Body of pancreas (tissue), 4 donors: ENCODE measurements around the gene SLC35G1. TPM values are rescaled to one million over a fixed set of nuclear protein-coding genes. Genes with fewer than 3 reads are reported as not detected.

Experiments
- ATAC-seq: fragments of 150-250 bp; one replicate; pipeline ENCODE4 v1.9.1; 2016
- DNase-seq, 4 donors: peaks; one replicate each; pipeline ENCODE4 v3.0.0-alpha.2; 2019
- H3K27ac ChIP-seq, 4 donors: fragments of 200-600 bp; sonication (generic); 1 replicate in 3 of 4; 2 replicates in 1 of 4; pipeline versions ENCODE4 v1.5.1 to v1.6.1; 2016 to 2019; ENCODE audit warnings: mild to moderate bottlenecking in 1 of 4, mixed read lengths in 1 of 4, moderate library complexity in 1 of 4
- H3K27me3 ChIP-seq, 2 donors: fragments of 200-600 bp; sonication (generic); one replicate each; pipeline ENCODE4 v1.6.0; 2016; ENCODE audit warnings: mild to moderate bottlenecking in 1 of 2
- H3K36me3 ChIP-seq, 2 donors: fragments of 200-600 bp; sonication (generic); replicated peaks in 1 of 2; 2 replicates each; pipeline ENCODE4 v1.5.1; 2016; ENCODE audit warnings: low read depth in 2 of 2; ENCODE audit not compliant: insufficient read depth in 1 of 2
- H3K4me1 ChIP-seq: fragments of 200-600 bp; sonication (generic); one replicate; pipeline ENCODE4 v1.6.0; 2016
- H3K4me3 ChIP-seq, 2 donors: fragments of 200-600 bp; sonication (generic); 1 replicate in 1 of 2; 2 replicates in 1 of 2; pipeline ENCODE4 v1.5.1; 2016 to 2019
- H3K9me3 ChIP-seq, 3 donors: fragments of 200-600 bp; sonication (generic); 1 replicate in 2 of 3; 2 replicates in 1 of 3; pipeline ENCODE4 v1.5.1; 2016
- CTCF ChIP-seq, 7 experiments: fragments of 450-650 bp in 4 of 7; fragments of 200-600 bp in 3 of 7; sonication (generic) in 3 of 7; IDR thresholded peaks; one replicate each; pipeline ENCODE4 v1.5.1; 2016 to 2019; ENCODE audit warnings: antibody characterized with exemption in 7 of 7
- POLR2A ChIP-seq, 3 donors: fragments of 450-650 bp; IDR thresholded peaks; one replicate each; pipeline ENCODE4 v1.6.1; 2016; ENCODE audit warnings: antibody characterized with exemption in 3 of 3, mild to moderate bottlenecking in 2 of 3
- WGBS, 2 donors: methylation state at CpG; one replicate each; pipeline ENCODE4 v1.1.5; 2017; 5-methylcytosine and 5-hydroxymethylcytosine counted together
- intact Hi-C: fragments of 100-400 bp; cut with DNase I; formaldehyde crosslinking; loops from one replicate; pipeline ENCODE4 v1.15.1; 2023
- total RNA-seq, 2 donors: library from RNA; depleted of rRNA; stranded (reverse); fragments of >200 nt; gene quantifications; one replicate each; pipeline ENCODE4 v1.1.0, GENCODE V29; 2016

SLC35G1 gene
- total RNA-seq, 2 donors from 2014 or later = 7.0 to 24.1 TPM

DNA sequence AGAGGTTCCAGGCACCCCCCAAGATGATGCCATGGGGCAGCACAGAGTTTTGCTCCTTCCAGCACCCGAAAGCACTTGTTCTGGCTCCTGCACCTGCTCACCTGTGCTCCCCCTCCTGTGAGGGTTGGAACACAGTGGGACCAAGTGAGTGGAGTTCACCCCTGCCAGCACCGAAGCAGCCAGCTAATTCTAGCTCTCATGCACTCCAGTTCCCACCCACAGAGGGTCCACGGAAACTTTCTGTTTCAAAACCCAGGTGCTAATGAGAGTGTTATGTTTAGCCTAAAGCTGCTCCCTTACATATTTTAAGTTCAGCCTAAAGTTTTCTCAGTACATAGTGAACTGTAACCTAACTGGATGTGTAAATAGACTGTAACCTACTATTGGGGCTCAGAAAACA, 42.6 kb upstream of the SLC35G1 start:
- no peaks in the 10 kb centered on the region for H3K36me3 ChIP-seq
- TF ChIP-seq CTCF (IDR thresholded peaks at IDR 0.05) (no peak), POLR2A (IDR thresholded peaks at IDR 0.05) (no peak)
- ATAC-seq = no peak
- DNase-seq = no peak
- H3K4me1 ChIP-seq = peaks cover 19% of the 10 kb centered on the region
- no peaks in the 10 kb centered on the region for H3K9me3 ChIP-seq
- WGBS, 2 donors = 91 to 100% methylated on average over 3 of the region's 3 CpGs
- H3K27ac ChIP-seq = no peak overlapping the region
- H3K4me3 ChIP-seq = no peak overlapping the region
- H3K27me3 ChIP-seq = no peaks in the 10 kb centered on the region
- intact Hi-C loops = loop anchor here (10.0 kb wide), 1 partner anchor 296 kb away; no protein-coding TSS in a partner anchor

GRCh38 chr10:93852476-93853095, 41.2 kb upstream of the SLC35G1 start:
- Histone ChIP-seq H3K36me3 (no peaks in the 10 kb centered on the region), H3K27me3 (no peaks in the 10 kb centered on the region), H3K4me1 (peaks cover 19% of the 10 kb centered on the region), H3K9me3 (no peaks in the 10 kb centered on the region), H3K27ac (no peak overlapping the region), H3K4me3 (no peak overlapping the region)
- TF ChIP-seq POLR2A (IDR thresholded peaks at IDR 0.05) (no peak), CTCF (IDR thresholded peaks at IDR 0.05) (no peak)
- WGBS, 2 donors = 68 to 79% methylated on average over 4 of the region's 4 CpGs
- intact Hi-C loops = loop anchor here (10.0 kb wide), 1 partner anchor 298 kb away; no protein-coding TSS in a partner anchor
- ATAC-seq (no peak), DNase-seq (no peak)

DNA sequence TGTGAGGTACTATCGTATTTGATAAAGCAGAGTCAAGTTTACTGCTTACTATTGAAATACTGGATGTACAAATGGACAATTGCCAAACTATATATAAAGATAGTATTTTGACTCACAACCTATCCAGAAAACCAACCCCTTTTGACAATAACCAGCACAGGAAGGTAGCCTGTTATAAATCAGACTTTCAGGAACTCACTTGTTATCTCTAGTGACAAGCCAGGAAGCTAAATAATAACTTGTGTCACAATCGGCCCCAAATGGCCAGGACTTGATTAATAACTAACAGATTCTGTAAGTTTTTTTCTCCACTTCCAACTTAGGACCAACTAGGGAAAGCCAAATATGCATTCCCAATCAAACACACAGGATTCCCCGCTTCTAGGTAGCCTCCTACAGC, 38.8 kb upstream of the SLC35G1 start:
- Histone ChIP-seq H3K9me3 (no peaks in the 10 kb centered on the region), H3K4me1 (peaks cover 19% of the 10 kb centered on the region), H3K27ac (peak overlapping the region in 3 of 4 donors; percentile 4 to 61 (median 41)), H3K36me3 (no peaks in the 10 kb centered on the region), H3K4me3 (no peak overlapping the region), H3K27me3 (no peaks in the 10 kb centered on the region)
- 13 to 21% methylated on average over 3 of the region's 3 CpGs for WGBS, 2 donors
- DNase-seq (peak in 2 of 4 donors; percentile 24 to 48), ATAC-seq (peak; percentile 68)
- intact Hi-C loops = loop anchor here (10.0 kb wide), 1 partner anchor 300 kb away; no protein-coding TSS in a partner anchor
- no peak for TF ChIP-seq POLR2A (IDR thresholded peaks at IDR 0.05)

DNA sequence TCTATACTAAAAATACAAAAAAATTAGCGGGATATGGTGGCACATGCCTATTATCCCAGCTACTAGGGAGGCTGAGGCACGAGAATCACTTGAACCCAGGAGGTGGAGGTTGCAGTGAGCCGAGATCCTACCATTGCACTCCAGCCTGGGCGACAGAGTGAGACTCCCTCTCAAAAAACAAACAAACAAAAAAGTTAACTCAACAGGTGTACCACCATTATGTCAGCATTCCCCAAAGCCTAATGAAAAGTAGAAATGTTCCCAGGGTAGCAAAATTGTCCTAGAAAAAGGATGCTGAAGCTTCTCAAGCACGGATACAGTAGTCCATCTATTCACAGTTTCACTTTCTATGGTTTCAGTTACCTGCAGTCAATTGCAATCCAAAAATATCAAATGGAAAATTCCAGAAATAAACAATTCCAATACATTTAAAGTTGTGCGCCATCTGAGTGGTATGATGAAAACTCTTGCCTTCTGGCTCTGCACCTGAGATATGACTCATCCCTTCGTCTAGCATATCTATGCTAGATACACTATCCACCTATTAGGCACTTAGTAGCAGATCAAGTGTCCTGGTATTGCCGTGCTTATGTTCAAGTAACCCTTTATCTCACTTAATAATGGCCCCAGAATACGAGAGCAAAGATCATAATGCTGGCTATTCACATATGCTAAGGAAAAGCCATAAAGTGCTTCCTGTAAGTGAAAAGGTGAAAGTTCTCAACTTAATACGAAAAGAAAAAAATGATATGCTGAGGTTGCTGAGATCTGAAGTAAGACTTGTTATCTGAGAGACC, 37.2 kb upstream of the SLC35G1 start:
- Histone ChIP-seq H3K27me3 (no peaks in the 10 kb centered on the region), H3K4me1 (peaks cover 19% of the 10 kb centered on the region), H3K27ac (no peak overlapping the region), H3K4me3 (no peak overlapping the region), H3K36me3 (no peaks in the 10 kb centered on the region), H3K9me3 (no peaks in the 10 kb centered on the region)
- DNase-seq = no peak
- 83 to 87% methylated on average over 10 of the region's 10 CpGs for WGBS, 2 donors
- intact Hi-C loops = loop anchor here (10.0 kb wide), 1 partner anchor 302 kb away; no protein-coding TSS in a partner anchor
- ATAC-seq = no peak
- TF ChIP-seq POLR2A (IDR thresholded peaks at IDR 0.05) = no peak
- no peak for TF ChIP-seq CTCF (IDR thresholded peaks at IDR 0.05)

GRCh38 chr10:93859049-93859655, 34.6 kb upstream of the SLC35G1 start:
- intact Hi-C loops = loop anchor here (10.0 kb wide), 1 partner anchor 304 kb away; no protein-coding TSS in a partner anchor
- Histone ChIP-seq H3K36me3 (no peaks in the 10 kb centered on the region), H3K4me1 (peaks cover 18% of the 10 kb centered on the region), H3K4me3 (no peak overlapping the region), H3K9me3 (no peaks in the 10 kb centered on the region), H3K27ac (no peak overlapping the region), H3K27me3 (no peaks in the 10 kb centered on the region)
- DNase-seq (no peak), ATAC-seq (no peak)
- WGBS, 2 donors = 21 to 25% methylated on average over 3 of the region's 3 CpGs
- TF ChIP-seq POLR2A (IDR thresholded peaks at IDR 0.05) (no peak), CTCF (IDR thresholded peaks at IDR 0.05) (peak; percentile 7 to 63 (median 57))
